Measurements from ENCODE around the gene ANKS1B. TPM values are rescaled to one million over a fixed set of nuclear protein-coding genes. Genes with fewer than 3 reads are reported as not detected.

ANKS1B gene
- total RNA-seq, 1 experiment from 2014 or later: 0.61 TPM

DNA sequence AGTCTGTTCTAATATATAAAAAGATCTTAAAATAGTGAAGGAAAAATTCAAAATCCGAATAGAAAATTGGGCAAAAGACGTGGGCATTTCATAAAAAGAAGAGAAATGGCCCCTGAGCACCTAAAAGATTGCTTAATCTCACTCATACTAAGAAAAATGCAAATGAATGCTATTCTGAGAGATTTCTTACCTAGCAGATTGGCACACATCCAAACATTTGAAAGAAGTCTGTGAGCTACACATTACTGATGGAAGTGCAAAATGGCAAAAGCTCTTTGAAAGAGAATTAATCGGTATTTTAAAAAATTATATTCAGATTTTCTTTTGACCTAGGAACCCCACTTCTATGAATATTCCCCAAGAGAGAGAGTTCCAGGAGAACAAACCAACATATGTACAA is 617.6 kb downstream of the ANKS1B start:
- Histone ChIP-seq H3K4me3 (ENCODE audit: low read depth, low read length) (no peak overlapping the region), H3K4me1 (no peaks in the 10 kb centered on the region), H3K27me3 (replicated peaks; ENCODE audit: control insufficient read depth, insufficient read depth, low read length) (no peaks in the 10 kb centered on the region), H3K36me3 (ENCODE audit: control insufficient read depth, insufficient read depth, low read length) (no peaks in the 10 kb centered on the region), H3K9me3 (no peaks in the 10 kb centered on the region)
- no TSS peak for BruUV-seq (replicated peaks)
- Mint-ChIP-seq H3K9me3 (ENCODE audit: unreplicated experiment) (no peaks in the 10 kb centered on the region), H3K27me3 (ENCODE audit: insufficient read depth, unreplicated experiment) (peaks cover 3% of the 10 kb centered on the region), H3K4me3 (ENCODE audit: unreplicated experiment) (no peak overlapping the region), H3K36me3 (ENCODE audit: insufficient read depth, unreplicated experiment) (no peaks in the 10 kb centered on the region), H3K4me1 (ENCODE audit: low read depth, unreplicated experiment) (no peaks in the 10 kb centered on the region), H3K27ac (ENCODE audit: unreplicated experiment) (no peak overlapping the region)
- TF ChIP-seq, protein P1, sequence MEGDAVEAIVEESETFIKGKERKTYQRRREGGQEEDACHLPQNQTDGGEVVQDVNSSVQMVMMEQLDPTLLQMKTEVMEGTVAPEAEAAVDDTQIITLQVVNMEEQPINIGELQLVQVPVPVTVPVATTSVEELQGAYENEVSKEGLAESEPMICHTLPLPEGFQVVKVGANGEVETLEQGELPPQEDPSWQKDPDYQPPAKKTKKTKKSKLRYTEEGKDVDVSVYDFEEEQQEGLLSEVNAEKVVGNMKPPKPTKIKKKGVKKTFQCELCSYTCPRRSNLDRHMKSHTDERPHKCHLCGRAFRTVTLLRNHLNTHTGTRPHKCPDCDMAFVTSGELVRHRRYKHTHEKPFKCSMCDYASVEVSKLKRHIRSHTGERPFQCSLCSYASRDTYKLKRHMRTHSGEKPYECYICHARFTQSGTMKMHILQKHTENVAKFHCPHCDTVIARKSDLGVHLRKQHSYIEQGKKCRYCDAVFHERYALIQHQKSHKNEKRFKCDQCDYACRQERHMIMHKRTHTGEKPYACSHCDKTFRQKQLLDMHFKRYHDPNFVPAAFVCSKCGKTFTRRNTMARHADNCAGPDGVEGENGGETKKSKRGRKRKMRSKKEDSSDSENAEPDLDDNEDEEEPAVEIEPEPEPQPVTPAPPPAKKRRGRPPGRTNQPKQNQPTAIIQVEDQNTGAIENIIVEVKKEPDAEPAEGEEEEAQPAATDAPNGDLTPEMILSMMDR (IDR thresholded peaks at IDR 0.05; ENCODE audit: insufficient read depth in 1 of 2, low read depth in 1 of 2, low read length in 1 of 2, severe bottlenecking in 1 of 2, unreplicated experiment in 1 of 2): no peak
- POLR2A ChIA-PET: no interaction called here
- intact Hi-C loops (cut with micrococcal nuclease; ENCODE audit: unreplicated experiment): no loop called here
- CTCF ChIA-PET: no interaction called here
- DNase-seq: no peak

DNA sequence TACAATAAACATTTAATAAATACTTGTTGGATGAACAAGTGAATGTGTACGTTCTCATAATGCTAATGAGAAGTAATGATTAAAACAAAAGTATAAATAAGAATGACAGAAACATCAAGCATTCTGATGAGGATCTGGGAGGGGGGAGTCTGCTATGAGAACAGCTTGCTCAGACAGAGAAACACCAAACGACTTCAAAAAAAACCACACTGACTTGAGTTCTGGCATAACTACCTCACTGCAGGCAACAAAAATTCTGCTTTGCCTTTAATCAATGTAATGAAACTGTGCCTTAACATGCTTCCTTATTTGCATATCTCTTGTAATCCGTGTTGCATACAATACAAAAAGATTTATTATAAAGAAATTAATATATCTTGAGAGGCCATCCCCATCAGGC is 632.5 kb downstream of the ANKS1B start:
- BruUV-seq (replicated peaks): no TSS peak
- no peak for DNase-seq
- Histone ChIP-seq H3K27me3 (replicated peaks; ENCODE audit: control insufficient read depth, insufficient read depth, low read length) (no peaks in the 10 kb centered on the region), H3K4me3 (ENCODE audit: low read depth, low read length) (no peak overlapping the region), H3K36me3 (ENCODE audit: control insufficient read depth, insufficient read depth, low read length) (no peaks in the 10 kb centered on the region), H3K4me1 (no peaks in the 10 kb centered on the region), H3K9me3 (no peaks in the 10 kb centered on the region)
- intact Hi-C loops (cut with micrococcal nuclease; ENCODE audit: unreplicated experiment): no loop called here
- ChIA-PET POLR2A (no interaction called here), CTCF (no interaction called here)
- TF ChIP-seq, protein P1 (IDR thresholded peaks at IDR 0.05; ENCODE audit: insufficient read depth in 1 of 2, low read depth in 1 of 2, low read length in 1 of 2, severe bottlenecking in 1 of 2, unreplicated experiment in 1 of 2): no peak
- H3K27ac Mint-ChIP-seq (ENCODE audit: unreplicated experiment): no peak overlapping the region
- H3K36me3 Mint-ChIP-seq (ENCODE audit: insufficient read depth, unreplicated experiment): no peaks in the 10 kb centered on the region
- H3K4me1 Mint-ChIP-seq (ENCODE audit: low read depth, unreplicated experiment): no peaks in the 10 kb centered on the region
- H3K27me3 Mint-ChIP-seq (ENCODE audit: insufficient read depth, unreplicated experiment): no peaks in the 10 kb centered on the region
- H3K9me3 Mint-ChIP-seq (ENCODE audit: unreplicated experiment): no peaks in the 10 kb centered on the region
- no peak overlapping the region for H3K4me3 Mint-ChIP-seq (ENCODE audit: unreplicated experiment)

DNA sequence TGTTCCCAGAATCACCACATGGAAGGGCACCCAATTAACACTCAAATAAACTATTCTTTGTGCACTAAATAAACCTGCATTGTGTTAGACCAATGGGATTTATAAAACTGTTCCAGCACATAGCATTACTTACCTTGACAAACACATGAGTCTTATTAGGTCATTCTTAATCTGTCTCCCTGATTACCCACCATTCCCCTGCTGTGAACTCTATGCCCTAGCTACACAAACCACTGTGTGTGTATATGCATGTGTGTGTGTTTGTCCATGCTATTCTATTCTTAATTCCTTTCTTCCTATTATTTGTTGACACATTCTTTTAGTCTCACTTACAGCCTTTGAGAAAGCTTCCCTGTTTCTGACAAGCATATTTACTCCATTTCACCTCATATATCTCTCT is 640.8 kb downstream of the ANKS1B start:
- BruUV-seq (replicated peaks): no TSS peak
- Mint-ChIP-seq H3K27me3 (ENCODE audit: insufficient read depth, unreplicated experiment) (peaks cover 5% of the 10 kb centered on the region), H3K36me3 (ENCODE audit: insufficient read depth, unreplicated experiment) (no peaks in the 10 kb centered on the region), H3K9me3 (ENCODE audit: unreplicated experiment) (no peaks in the 10 kb centered on the region), H3K4me3 (ENCODE audit: unreplicated experiment) (no peak overlapping the region), H3K27ac (ENCODE audit: unreplicated experiment) (no peak overlapping the region), H3K4me1 (ENCODE audit: low read depth, unreplicated experiment) (peaks cover 13% of the 10 kb centered on the region)
- ChIA-PET POLR2A (no interaction called here), CTCF (no interaction called here)
- no peak for DNase-seq
- no peaks in the 10 kb centered on the region for H3K9me3 ChIP-seq
- H3K27me3 ChIP-seq (replicated peaks; ENCODE audit: control insufficient read depth, insufficient read depth, low read length): no peaks in the 10 kb centered on the region
- H3K36me3 ChIP-seq (ENCODE audit: control insufficient read depth, insufficient read depth, low read length): no peaks in the 10 kb centered on the region
- H3K4me3 ChIP-seq (ENCODE audit: low read depth, low read length): no peak overlapping the region
- TF ChIP-seq, protein P1 (IDR thresholded peaks at IDR 0.05; ENCODE audit: insufficient read depth in 1 of 2, low read depth in 1 of 2, low read length in 1 of 2, severe bottlenecking in 1 of 2, unreplicated experiment in 1 of 2): no peak
- H3K4me1 ChIP-seq: peaks cover 8% of the 10 kb centered on the region
- intact Hi-C loops (cut with micrococcal nuclease; ENCODE audit: unreplicated experiment): no loop called here

Data from Caco-2 (cell line).